Measurements from ENCODE around the gene ZNF518A.

Gene ZNF518A, protein sequence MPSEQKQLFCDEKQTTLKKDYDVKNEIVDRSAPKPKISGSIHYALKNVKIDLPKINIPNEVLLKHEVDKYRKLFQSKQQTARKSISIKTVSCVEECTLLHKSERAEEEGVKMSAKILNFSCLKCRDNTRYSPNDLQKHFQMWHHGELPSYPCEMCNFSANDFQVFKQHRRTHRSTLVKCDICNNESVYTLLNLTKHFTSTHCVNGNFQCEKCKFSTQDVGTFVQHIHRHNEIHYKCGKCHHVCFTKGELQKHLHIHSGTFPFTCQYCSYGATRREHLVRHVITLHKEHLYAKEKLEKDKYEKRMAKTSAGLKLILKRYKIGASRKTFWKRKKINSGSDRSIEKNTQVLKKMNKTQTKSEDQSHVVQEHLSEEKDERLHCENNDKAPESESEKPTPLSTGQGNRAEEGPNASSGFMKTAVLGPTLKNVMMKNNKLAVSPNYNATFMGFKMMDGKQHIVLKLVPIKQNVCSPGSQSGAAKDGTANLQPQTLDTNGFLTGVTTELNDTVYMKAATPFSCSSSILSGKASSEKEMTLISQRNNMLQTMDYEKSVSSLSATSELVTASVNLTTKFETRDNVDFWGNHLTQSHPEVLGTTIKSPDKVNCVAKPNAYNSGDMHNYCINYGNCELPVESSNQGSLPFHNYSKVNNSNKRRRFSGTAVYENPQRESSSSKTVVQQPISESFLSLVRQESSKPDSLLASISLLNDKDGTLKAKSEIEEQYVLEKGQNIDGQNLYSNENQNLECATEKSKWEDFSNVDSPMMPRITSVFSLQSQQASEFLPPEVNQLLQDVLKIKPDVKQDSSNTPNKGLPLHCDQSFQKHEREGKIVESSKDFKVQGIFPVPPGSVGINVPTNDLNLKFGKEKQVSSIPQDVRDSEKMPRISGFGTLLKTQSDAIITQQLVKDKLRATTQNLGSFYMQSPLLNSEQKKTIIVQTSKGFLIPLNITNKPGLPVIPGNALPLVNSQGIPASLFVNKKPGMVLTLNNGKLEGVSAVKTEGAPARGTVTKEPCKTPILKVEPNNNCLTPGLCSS (N-terminal part only)

DNA sequence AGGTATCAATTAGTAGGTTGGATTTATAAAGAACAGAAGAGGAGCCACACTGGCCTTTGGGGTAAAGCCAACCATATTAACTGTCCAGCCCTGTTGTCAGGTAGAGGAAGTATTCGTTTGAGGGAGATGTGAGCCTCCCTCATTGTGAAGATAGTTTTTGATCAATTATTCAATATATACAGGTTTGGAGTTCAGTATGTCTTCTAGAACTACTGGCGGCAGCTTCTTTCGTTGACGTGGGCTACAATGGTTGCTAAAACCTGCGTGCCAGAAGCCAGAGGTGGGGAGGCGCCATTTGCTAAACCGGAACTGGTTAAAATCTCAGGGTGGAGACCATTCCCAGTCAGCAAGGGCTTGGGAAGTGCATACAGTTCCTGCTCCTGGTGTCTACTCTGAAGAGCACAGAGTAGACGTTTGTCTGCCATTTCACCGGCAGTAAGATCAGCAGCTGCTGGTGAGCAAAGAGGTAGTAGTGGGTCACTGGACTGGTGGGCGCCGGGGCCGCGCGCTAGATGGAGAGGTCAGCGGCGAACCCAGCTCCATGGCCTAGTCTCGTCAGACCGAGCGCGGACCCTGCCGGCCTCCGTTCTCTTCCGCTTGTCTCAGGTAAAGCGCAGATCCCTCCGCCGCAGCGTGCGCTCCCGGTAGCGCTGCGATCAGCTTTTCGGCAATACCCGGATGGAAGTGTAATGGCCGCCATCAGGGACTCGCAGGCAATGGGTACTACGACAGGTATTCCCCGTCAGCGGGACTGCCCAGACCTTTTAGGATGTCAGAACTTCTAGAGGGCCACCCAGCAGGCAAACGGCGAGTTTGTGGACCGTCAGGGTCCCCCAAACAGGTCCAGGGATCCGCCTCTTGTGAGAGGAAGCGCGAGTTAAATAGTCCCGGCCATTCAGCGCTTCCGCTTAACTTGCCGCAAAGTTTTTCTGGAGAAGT is at the start of gene ZNF518A:
TSS of gene ZNF518A (plus strand) at position 911 of the 939 bp plus-strand sequence. CDS start 26,026 bp downstream, outside the sequence.
- Mint-ChIP-seq H3K27me3 (peaks cover 41% of the 10 kb centered on the region), H3K9me3 (no peaks in the 10 kb centered on the region), H3K4me3 (peak within 1 kb of the TSS; percentile 91), H3K27ac (ENCODE audit: low read depth) (peak within 1 kb of the TSS; percentile 99), H3K4me1 (peaks cover 8% of the 10 kb centered on the region), H3K36me3 (ENCODE audit: insufficient read depth) (peaks cover 37% of the 10 kb centered on the region)
- DNase-seq (ENCODE audit: low spot score in 2 of 2) (peak; percentile 86 to 89), ATAC-seq (replicated peaks; ENCODE audit: extremely low read depth, poor library complexity, severe bottlenecking) (peak; percentile 81)

DNA sequence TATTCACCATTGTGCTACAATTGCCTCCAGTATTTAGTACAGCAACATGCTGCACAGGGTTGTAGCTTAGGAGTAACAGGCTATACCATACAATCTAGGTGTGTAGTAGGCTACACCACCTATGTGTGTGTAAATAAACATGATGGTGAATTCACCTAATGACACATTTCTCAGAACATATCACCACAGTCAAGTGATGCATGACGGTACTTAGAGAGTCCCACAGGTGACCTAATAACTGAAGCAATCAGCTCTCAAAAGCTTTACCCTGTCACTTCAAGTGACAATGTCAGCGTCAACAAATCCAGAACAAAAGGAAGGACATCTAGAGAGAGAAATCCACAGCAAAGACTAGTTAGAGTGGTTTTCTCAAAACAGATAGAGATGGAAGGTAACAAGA is 47.9 kb upstream of the ZNF518A start:
- no peak overlapping the region for H3K4me3 Mint-ChIP-seq
- no peak for DNase-seq (ENCODE audit: low spot score in 2 of 2)
- no peaks in the 10 kb centered on the region for H3K4me1 Mint-ChIP-seq
- no peak overlapping the region for H3K27ac Mint-ChIP-seq (ENCODE audit: low read depth)
- H3K9me3 Mint-ChIP-seq: no peaks in the 10 kb centered on the region
- H3K36me3 Mint-ChIP-seq (ENCODE audit: insufficient read depth): peaks cover 6% of the 10 kb centered on the region
- H3K27me3 Mint-ChIP-seq: no peaks in the 10 kb centered on the region
- no peak for ATAC-seq (replicated peaks; ENCODE audit: extremely low read depth, poor library complexity, severe bottlenecking)

DNA sequence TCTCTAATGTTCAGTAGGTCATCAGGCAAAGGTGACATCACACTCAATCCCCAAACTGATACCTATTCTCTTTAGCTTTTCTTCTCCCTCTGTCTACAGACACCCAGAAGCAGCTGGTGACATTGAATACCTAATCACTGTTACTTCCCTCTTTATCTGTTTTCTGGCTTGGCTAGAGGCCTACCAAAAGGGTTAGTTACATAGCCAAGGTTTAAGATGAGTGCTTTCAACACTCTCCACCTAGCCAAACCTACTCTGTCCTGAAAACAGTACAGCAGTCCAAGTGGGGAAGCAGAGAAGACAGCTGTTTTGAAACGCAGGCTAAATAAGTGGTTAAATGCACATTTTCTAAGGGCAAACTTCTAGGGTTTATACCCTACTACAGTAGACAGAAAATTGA is 47.3 kb upstream of the ZNF518A start:
- Mint-ChIP-seq H3K27me3 (no peaks in the 10 kb centered on the region), H3K4me3 (no peak overlapping the region), H3K9me3 (no peaks in the 10 kb centered on the region), H3K36me3 (ENCODE audit: insufficient read depth) (peaks cover 6% of the 10 kb centered on the region), H3K4me1 (no peaks in the 10 kb centered on the region), H3K27ac (ENCODE audit: low read depth) (no peak overlapping the region)
- DNase-seq (ENCODE audit: low spot score in 2 of 2): no peak
- ATAC-seq (replicated peaks; ENCODE audit: extremely low read depth, poor library complexity, severe bottlenecking): no peak

DNA sequence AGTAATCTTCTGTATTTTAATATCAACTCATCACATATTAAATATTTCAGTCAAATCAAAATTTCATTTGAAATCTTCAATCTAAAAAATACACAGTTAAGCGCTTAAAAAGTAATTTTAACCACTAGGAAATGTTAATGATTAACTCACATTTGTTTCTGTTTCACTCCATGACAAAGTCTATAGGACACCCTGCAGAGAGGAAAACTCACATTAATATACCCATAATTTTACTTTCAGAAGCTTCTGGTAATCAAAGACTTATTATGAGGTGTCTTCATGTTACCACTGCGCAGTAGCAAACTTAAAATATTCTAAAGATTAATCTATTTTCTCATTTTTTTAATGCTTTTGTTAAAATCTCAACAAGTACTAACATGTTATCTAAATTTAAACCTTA is 41.0 kb upstream of the ZNF518A start:
- peak overlapping the region; percentile 90 for H3K4me3 Mint-ChIP-seq
- peak overlapping the region; percentile 98 for H3K27ac Mint-ChIP-seq (ENCODE audit: low read depth)
- peaks cover 6% of the 10 kb centered on the region for H3K9me3 Mint-ChIP-seq
- peaks cover 10% of the 10 kb centered on the region for H3K4me1 Mint-ChIP-seq
- peaks cover 27% of the 10 kb centered on the region for H3K27me3 Mint-ChIP-seq
- DNase-seq (ENCODE audit: low spot score in 2 of 2) (no peak), ATAC-seq (replicated peaks; ENCODE audit: extremely low read depth, poor library complexity, severe bottlenecking) (no peak)
- peaks cover 15% of the 10 kb centered on the region for H3K36me3 Mint-ChIP-seq (ENCODE audit: insufficient read depth)

DNA sequence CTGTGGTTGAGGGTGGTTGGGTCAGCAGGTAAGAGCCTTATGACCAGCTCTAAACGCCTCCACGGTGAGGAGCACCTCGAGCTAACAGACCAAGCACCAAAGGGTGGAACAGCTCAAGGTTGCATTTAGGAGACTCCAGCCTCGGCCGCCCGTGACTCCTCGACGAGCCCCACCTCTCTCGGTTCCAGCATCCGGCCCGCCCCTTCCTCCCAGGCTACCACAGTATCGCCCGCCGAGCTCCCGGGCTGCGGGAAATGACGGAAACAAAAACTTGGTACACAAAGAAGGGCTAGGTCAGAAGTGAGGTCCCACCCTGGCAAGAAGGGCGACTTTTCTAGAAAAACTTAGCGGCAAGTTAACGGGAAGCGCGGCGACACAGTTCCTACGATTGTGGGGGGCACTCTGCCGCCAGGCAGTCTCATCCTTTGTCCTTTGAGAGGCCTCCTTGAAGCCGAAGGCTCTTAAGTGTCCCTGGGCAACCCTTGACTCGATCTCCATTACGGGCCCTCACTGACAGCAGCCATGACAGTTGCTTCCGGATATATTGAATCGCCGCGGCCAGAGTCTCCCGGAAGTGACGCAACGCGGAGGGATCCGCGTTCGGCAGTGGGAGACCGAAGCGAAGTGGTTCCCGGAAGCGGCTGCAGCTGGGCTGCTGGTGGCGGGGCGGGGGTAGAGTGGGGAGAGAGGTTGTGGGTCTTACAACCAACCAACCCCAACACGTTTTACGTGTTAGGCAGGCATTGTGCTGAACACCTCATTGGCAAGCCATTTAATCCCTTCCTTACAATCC is 40.2 kb upstream of the ZNF518A start:
- Mint-ChIP-seq H3K36me3 (ENCODE audit: insufficient read depth) (peaks cover 13% of the 10 kb centered on the region), H3K27ac (ENCODE audit: low read depth) (peak overlapping the region; percentile 98), H3K4me3 (peak overlapping the region; percentile 90), H3K9me3 (peaks cover 6% of the 10 kb centered on the region), H3K4me1 (peaks cover 10% of the 10 kb centered on the region), H3K27me3 (peaks cover 35% of the 10 kb centered on the region)
- ATAC-seq (replicated peaks; ENCODE audit: extremely low read depth, poor library complexity, severe bottlenecking): peak; percentile 91
- DNase-seq (ENCODE audit: low spot score in 2 of 2): peak; percentile 87 to 91

DNA sequence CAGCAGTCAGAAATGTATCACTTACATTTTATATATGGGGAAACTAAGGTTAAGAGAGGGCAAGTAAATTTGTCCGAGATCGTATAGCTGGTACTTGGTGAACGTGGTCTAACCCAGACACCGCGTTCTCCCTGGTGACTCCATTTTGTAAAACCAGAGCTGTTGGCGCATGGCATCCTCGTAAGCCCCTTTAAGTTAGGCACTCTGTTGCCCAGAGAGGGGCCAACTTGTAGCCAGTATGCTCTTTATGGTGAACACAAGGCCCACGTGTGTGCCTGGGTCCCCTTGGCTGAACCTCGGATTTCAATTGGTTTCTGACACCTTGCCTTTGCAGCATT is 39.7 kb upstream of the ZNF518A start:
- Mint-ChIP-seq H3K9me3 (peaks cover 6% of the 10 kb centered on the region), H3K4me3 (peak overlapping the region; percentile 90), H3K27ac (ENCODE audit: low read depth) (peak overlapping the region; percentile 98), H3K4me1 (peaks cover 10% of the 10 kb centered on the region), H3K27me3 (peaks cover 40% of the 10 kb centered on the region), H3K36me3 (ENCODE audit: insufficient read depth) (peaks cover 13% of the 10 kb centered on the region)
- DNase-seq (ENCODE audit: low spot score in 2 of 2): no peak
- ATAC-seq (replicated peaks; ENCODE audit: extremely low read depth, poor library complexity, severe bottlenecking): no peak

DNA sequence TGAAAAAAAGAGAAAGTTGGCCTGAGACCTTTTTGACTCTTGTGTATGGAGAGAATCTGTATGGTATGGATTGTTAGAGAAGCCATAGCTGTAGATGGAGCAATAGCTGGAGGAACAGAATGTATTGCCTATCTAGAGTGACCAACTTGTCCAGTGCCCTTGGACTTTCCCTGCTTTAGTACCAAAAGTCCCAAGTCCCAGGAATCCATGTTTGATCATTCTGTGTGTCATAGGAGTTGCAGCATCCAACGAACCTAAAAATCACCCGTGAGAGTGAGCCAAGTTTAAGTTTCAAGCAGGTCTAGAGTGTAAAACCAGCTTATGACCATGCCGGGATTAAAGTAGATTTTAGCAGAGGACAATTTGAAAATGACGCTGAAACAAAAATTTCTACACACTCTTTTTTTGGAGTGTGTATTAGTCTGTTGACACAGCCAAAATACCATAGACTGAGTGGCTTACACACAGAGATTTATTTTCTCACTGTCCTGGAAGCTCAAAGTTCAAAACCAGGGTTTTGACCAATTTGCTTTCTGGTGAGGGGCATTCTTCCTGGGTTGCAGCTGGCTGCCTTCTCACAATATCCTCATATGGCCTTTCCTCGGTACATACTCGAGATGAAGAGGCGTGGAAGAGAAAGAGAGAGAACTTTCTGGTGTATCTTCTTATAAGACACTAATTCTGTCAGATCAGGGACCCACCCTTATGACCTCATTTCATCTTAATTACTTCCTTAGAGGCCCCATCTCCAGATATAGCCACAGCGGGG is 36.9 kb upstream of the ZNF518A start:
- DNase-seq (ENCODE audit: low spot score in 2 of 2) (no peak), ATAC-seq (replicated peaks; ENCODE audit: extremely low read depth, poor library complexity, severe bottlenecking) (no peak)
- Mint-ChIP-seq H3K9me3 (peaks cover 6% of the 10 kb centered on the region), H3K4me3 (no peak overlapping the region), H3K27me3 (peaks cover 68% of the 10 kb centered on the region), H3K36me3 (ENCODE audit: insufficient read depth) (peaks cover 13% of the 10 kb centered on the region), H3K27ac (ENCODE audit: low read depth) (no peak overlapping the region), H3K4me1 (peaks cover 10% of the 10 kb centered on the region)

DNA sequence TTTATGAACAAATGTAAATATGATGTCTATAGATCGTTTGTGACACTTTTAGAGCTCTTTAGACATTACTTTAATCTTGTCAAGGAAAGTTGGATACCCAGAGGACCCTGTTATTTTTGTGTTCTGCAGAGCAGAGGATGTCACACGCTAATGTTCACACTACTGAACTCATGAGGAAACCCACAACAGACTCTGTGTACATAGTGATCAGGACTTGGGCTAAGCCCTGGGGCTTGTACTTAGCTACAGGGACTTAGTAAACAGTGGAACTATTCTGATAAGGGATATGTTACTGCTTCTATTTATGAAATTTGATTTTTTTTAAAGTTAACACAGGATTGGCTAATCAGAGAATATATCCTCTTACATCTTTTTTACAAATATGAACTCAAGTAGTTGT is 36.1 kb upstream of the ZNF518A start:
- peaks cover 10% of the 10 kb centered on the region for H3K4me1 Mint-ChIP-seq
- no peak for ATAC-seq (replicated peaks; ENCODE audit: extremely low read depth, poor library complexity, severe bottlenecking)
- no peak overlapping the region for H3K4me3 Mint-ChIP-seq
- H3K27ac Mint-ChIP-seq (ENCODE audit: low read depth): no peak overlapping the region
- DNase-seq (ENCODE audit: low spot score in 2 of 2): no peak
- H3K9me3 Mint-ChIP-seq: peaks cover 6% of the 10 kb centered on the region
- peaks cover 75% of the 10 kb centered on the region for H3K27me3 Mint-ChIP-seq
- peaks cover 13% of the 10 kb centered on the region for H3K36me3 Mint-ChIP-seq (ENCODE audit: insufficient read depth)

DNA sequence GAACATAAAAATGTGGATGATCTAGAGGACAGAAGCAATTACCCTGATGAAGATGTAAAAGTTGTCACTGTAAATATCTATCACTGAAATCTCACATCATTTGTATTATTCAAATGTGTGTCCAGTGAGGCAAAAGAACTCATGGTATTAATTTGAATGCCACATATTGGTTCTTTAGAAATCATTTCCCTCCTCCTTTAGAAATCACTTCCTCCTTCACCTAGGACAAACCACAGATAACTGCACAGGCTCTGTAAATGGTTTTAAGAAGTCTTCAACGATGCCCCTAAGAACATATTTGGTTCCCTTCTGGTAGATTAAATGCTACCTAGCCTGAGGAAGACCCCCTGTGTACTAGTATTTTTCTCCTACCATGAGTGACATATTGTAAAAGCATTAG is 33.1 kb upstream of the ZNF518A start:
- H3K4me1 Mint-ChIP-seq: no peaks in the 10 kb centered on the region
- H3K36me3 Mint-ChIP-seq (ENCODE audit: insufficient read depth): no peaks in the 10 kb centered on the region
- no peak for ATAC-seq (replicated peaks; ENCODE audit: extremely low read depth, poor library complexity, severe bottlenecking)
- H3K4me3 Mint-ChIP-seq: no peak overlapping the region
- DNase-seq (ENCODE audit: low spot score in 2 of 2): no peak
- H3K27ac Mint-ChIP-seq (ENCODE audit: low read depth): no peak overlapping the region
- peaks cover 100% of the 10 kb centered on the region for H3K27me3 Mint-ChIP-seq
- H3K9me3 Mint-ChIP-seq: peaks cover 6% of the 10 kb centered on the region

DNA sequence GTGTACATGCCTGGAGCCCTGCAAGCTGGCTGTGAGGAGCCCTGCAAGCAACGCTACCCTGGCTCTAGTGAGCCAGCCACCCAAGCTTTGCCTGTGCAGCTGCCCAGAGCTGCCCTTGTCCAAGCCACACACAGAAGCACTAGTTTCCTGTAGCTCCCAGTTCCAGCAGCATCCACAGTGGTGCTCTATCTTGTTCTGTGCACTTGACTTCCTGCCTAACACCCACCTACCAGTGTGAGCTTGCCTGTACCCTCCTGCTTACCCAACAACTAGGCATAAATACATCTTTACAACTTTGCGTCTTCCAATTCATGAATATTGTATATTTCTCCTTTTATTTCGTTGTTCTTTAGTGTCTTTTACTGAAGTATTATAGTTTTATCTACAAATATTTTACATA is 32.2 kb upstream of the ZNF518A start:
- ATAC-seq (replicated peaks; ENCODE audit: extremely low read depth, poor library complexity, severe bottlenecking) (no peak), DNase-seq (ENCODE audit: low spot score in 2 of 2) (no peak)
- Mint-ChIP-seq H3K27me3 (peaks cover 100% of the 10 kb centered on the region), H3K4me1 (no peaks in the 10 kb centered on the region), H3K9me3 (peaks cover 3% of the 10 kb centered on the region), H3K27ac (ENCODE audit: low read depth) (no peak overlapping the region), H3K4me3 (no peak overlapping the region), H3K36me3 (ENCODE audit: insufficient read depth) (no peaks in the 10 kb centered on the region)

DNA sequence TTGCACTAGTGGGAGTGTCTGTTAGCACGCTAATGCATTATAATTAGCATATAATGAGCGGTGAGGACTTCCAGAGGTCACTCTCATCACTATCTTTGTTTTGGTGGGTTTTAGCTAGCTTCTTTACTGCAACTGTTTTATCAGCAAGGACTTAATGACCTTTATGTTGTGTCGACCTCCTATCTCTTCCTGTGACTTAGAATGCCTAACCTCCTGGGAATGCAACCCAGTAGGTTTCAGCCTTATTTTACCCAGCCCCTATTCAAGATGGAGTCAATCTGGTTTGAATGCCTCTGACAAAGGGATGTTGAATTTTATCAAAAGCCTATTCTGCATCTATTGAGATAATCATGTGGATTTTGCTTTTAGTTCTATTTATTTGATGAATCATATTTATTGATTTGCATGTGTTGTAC is 22.5 kb upstream of the ZNF518A start:
- Mint-ChIP-seq H3K4me3 (no peak overlapping the region), H3K4me1 (no peaks in the 10 kb centered on the region), H3K36me3 (ENCODE audit: insufficient read depth) (no peaks in the 10 kb centered on the region), H3K27me3 (peaks cover 82% of the 10 kb centered on the region), H3K27ac (ENCODE audit: low read depth) (no peak overlapping the region), H3K9me3 (no peaks in the 10 kb centered on the region)
- ATAC-seq (replicated peaks; ENCODE audit: extremely low read depth, poor library complexity, severe bottlenecking) (no peak), DNase-seq (ENCODE audit: low spot score in 2 of 2) (no peak)

Measured in central memory CD8-positive, alpha-beta T cell (primary cell).